HG03457 (cell line): Measurements from ENCODE around the gene SMU1.
A peak's percentile ranks its signal among the peaks of the same experiment; 100 is the strongest.

Source experiments
- ATAC-seq: cut with Tn5 transposase; IDR thresholded peaks from one replicate; pipeline ENCODE4 v1.9.1; 2021; ENCODE audit warnings: moderate number of reproducible peaks; ENCODE audit not compliant: unreplicated experiment

SMU1 gene

GRCh38 chr9:33046061-33046460, 30.4 kb downstream of the SMU1 start:
- ATAC-seq, result no peak

GRCh38 chr9:33044677-33045282, 31.7 kb downstream of the SMU1 start:
- no peak for ATAC-seq

- ATAC-seq, result peak; percentile 60
Measured at GRCh38 chr9:33044162-33044673, 32.3 kb downstream of the SMU1 start.

- no peak for ATAC-seq
Measured at GRCh38 chr9:33043671-33044070, 32.8 kb downstream of the SMU1 start.

- ATAC-seq, result no peak
Measured at GRCh38 chr9:33042473-33042872, 34.0 kb downstream of the SMU1 start.

GRCh38 chr9:33041432-33042188, 34.9 kb downstream of the SMU1 start:
- ATAC-seq, result no peak

- no peak for ATAC-seq
Measured at GRCh38 chr9:33040792-33041431, 35.6 kb downstream of the SMU1 start.

- ATAC-seq, result no peak
Measured at GRCh38 chr9:33032865-33033264, 43.6 kb downstream of the SMU1 start.

GRCh38 chr9:33032292-33032691, 44.2 kb downstream of the SMU1 start:
- ATAC-seq, result no peak

GRCh38 chr9:33030285-33030684, 46.2 kb downstream of the SMU1 start:
- ATAC-seq, result no peak

GRCh38 chr9:33029231-33029786, 47.2 kb downstream of the SMU1 start:
- ATAC-seq, result no peak

GRCh38 chr9:33025572-33026342, 50.7 kb downstream of the SMU1 start:
- peak; percentile 32 for ATAC-seq

- peak; percentile 91 for ATAC-seq
Measured at GRCh38 chr9:33024966-33025571, 51.4 kb downstream of the SMU1 start, which contains the start of gene DNAJA1. DNAJA1 (plus strand) TSS chr9:33025273; CDS start chr9:33026485, 1,212 bp downstream.

- ATAC-seq, result no peak
Measured at GRCh38 chr9:33024126-33024965, 52.1 kb downstream of the SMU1 start.

- no peak for ATAC-seq
Measured at GRCh38 chr9:33023661-33024060, 52.8 kb downstream of the SMU1 start.

- ATAC-seq, result no peak
Measured at GRCh38 chr9:33022755-33023154, 53.7 kb downstream of the SMU1 start.

GRCh38 chr9:33022303-33022702, 54.2 kb downstream of the SMU1 start:
- ATAC-seq, result no peak

GRCh38 chr9:33019797-33020196, 56.7 kb downstream of the SMU1 start:
- ATAC-seq, result no peak

- ATAC-seq, result peak; percentile 55
Measured at GRCh38 chr9:33017283-33018041, 59.0 kb downstream of the SMU1 start.
